GM10847 (cell line): Measurements from ENCODE around the gene ACSL1.

Experiments used
- POLR2A ChIP-seq: IDR thresholded peaks from 2 replicates; pipeline ENCODE4 v1.6.1; 2011; ENCODE audit not compliant: insufficient read length; ENCODE audit errors: extremely low read depth

The ACSL1 gene

GRCh38 chr4:184850018-184850417 is 24.2 kb upstream of the ACSL1 start:
- TF ChIP-seq POLR2A = no peak

GRCh38 chr4:184849185-184849584 is 23.4 kb upstream of the ACSL1 start:
- no peak for TF ChIP-seq POLR2A

- TF ChIP-seq POLR2A = no peak
These were observed 22.7 kb upstream of the ACSL1 start for GRCh38 chr4:184848510-184848909.

- no peak for TF ChIP-seq POLR2A
These were observed 20.8 kb upstream of the ACSL1 start for GRCh38 chr4:184846531-184846930.

GRCh38 chr4:184845367-184846021 is 19.7 kb upstream of the ACSL1 start:
- TF ChIP-seq POLR2A = no peak

GRCh38 chr4:184844742-184845141 is 19.0 kb upstream of the ACSL1 start:
- no peak for TF ChIP-seq POLR2A

GRCh38 chr4:184843984-184844554 is 18.3 kb upstream of the ACSL1 start:
- TF ChIP-seq POLR2A = no peak

- TF ChIP-seq POLR2A = no peak
These were observed 12.7 kb upstream of the ACSL1 start for GRCh38 chr4:184838249-184839074.

GRCh38 chr4:184836613-184837012 is 10.8 kb upstream of the ACSL1 start:
- no peak for TF ChIP-seq POLR2A

GRCh38 chr4:184833046-184833838 is 7.5 kb upstream of the ACSL1 start:
- TF ChIP-seq POLR2A = no peak

GRCh38 chr4:184831153-184831552 is 5.4 kb upstream of the ACSL1 start:
- TF ChIP-seq POLR2A = no peak

- TF ChIP-seq POLR2A = no peak
These were observed 1.0 kb upstream of the ACSL1 start for GRCh38 chr4:184826691-184827270.

GRCh38 chr4:184825141-184825895 is 450 bp downstream of the ACSL1 start:
- no peak for TF ChIP-seq POLR2A

GRCh38 chr4:184824776-184825084 is 1.0 kb downstream of the ACSL1 start:
- no peak for TF ChIP-seq POLR2A

- no peak for TF ChIP-seq POLR2A
These were observed 1.5 kb downstream of the ACSL1 start for GRCh38 chr4:184824081-184824775.

GRCh38 chr4:184823014-184823413 is 2.8 kb downstream of the ACSL1 start:
- TF ChIP-seq POLR2A = no peak
